HEK293 (cell line): ENCODE data around the gene PRKCZ.

ENCODE experiments used
- EGR2 ChIP-seq: fragments of 450-650 bp; formaldehyde crosslinking; IDR thresholded peaks from 2 replicates; pipeline ENCODE4 v1.5.1; 2016; ENCODE audit warnings: low read depth, missing biosample characterization, missing genetic modification characterization
- GLI2 ChIP-seq: fragments of 450-650 bp; formaldehyde crosslinking; IDR thresholded peaks from 2 replicates; pipeline ENCODE4; 2017; ENCODE audit warnings: missing biosample characterization, missing genetic modification characterization, low read depth, borderline replicate concordance
- KLF9 ChIP-seq: fragments of 450-650 bp; formaldehyde crosslinking; IDR thresholded peaks from 2 replicates; pipeline ENCODE4 v1.5.1; 2016; ENCODE audit warnings: missing biosample characterization, missing genetic modification characterization, low read depth
- MZF1 ChIP-seq: fragments of 450-650 bp; formaldehyde crosslinking; IDR thresholded peaks from 2 replicates; pipeline ENCODE4 v1.5.1; 2017; ENCODE audit warnings: missing biosample characterization, missing genetic modification characterization, borderline replicate concordance
- OSR2 ChIP-seq: fragments of 450-650 bp; formaldehyde crosslinking; IDR thresholded peaks from 2 replicates; pipeline ENCODE4 v1.5.1; 2016; ENCODE audit warnings: missing biosample characterization, missing genetic modification characterization
- YY1 ChIP-seq: fragments of 450-650 bp; formaldehyde crosslinking; IDR thresholded peaks from 2 replicates; pipeline ENCODE4 v1.5.1; 2018; ENCODE audit warnings: missing biosample characterization, missing genetic modification characterization
- ZBTB17 ChIP-seq: fragments of 450-650 bp; formaldehyde crosslinking; IDR thresholded peaks from 2 replicates; pipeline ENCODE4 v1.5.1; 2016; ENCODE audit warnings: missing biosample characterization, missing genetic modification characterization
- ZBTB44 ChIP-seq: fragments of 450-650 bp; IDR thresholded peaks from 2 replicates; pipeline ENCODE4 v1.5.1; 2018; ENCODE audit warnings: missing biosample characterization, mild to moderate bottlenecking, missing genetic modification characterization
- ZBTB8A ChIP-seq: fragments of 450-650 bp; formaldehyde crosslinking; IDR thresholded peaks from 2 replicates; pipeline ENCODE4 v1.5.1; 2016; ENCODE audit warnings: missing biosample characterization, missing genetic modification characterization
- ZFP37 ChIP-seq: fragments of 450-650 bp; formaldehyde crosslinking; IDR thresholded peaks from 2 replicates; pipeline ENCODE4 v1.5.1; 2016; ENCODE audit warnings: missing biosample characterization, missing genetic modification characterization
- ZIC2 ChIP-seq: fragments of 450-650 bp; formaldehyde crosslinking; IDR thresholded peaks from 2 replicates; pipeline ENCODE4 v1.5.1; 2016; ENCODE audit warnings: missing biosample characterization, missing genetic modification characterization
- ZNF169 ChIP-seq: fragments of 450-650 bp; formaldehyde crosslinking; IDR thresholded peaks from 2 replicates; pipeline ENCODE4 v1.5.1; 2016; ENCODE audit warnings: missing biosample characterization, missing genetic modification characterization
- ZNF174 ChIP-seq: fragments of 450-650 bp; formaldehyde crosslinking; IDR thresholded peaks from 2 replicates; pipeline ENCODE4 v1.5.0; 2017; ENCODE audit warnings: missing biosample characterization, mild to moderate bottlenecking, missing genetic modification characterization
- ZNF19 ChIP-seq: fragments of 450-650 bp; formaldehyde crosslinking; IDR thresholded peaks from 2 replicates; pipeline ENCODE4; 2016; ENCODE audit warnings: missing biosample characterization, missing genetic modification characterization, low read depth
- ZNF24 ChIP-seq: fragments of 450-650 bp; formaldehyde crosslinking; IDR thresholded peaks from 2 replicates; pipeline ENCODE4 v1.5.1; 2016; ENCODE audit warnings: missing biosample characterization, missing genetic modification characterization
- ZNF266 ChIP-seq: fragments of 450-650 bp; formaldehyde crosslinking; IDR thresholded peaks from 2 replicates; pipeline ENCODE4 v1.5.1; 2016; ENCODE audit warnings: missing biosample characterization, missing genetic modification characterization, low read depth
- ZNF311 ChIP-seq: fragments of 450-650 bp; formaldehyde crosslinking; IDR thresholded peaks from 2 replicates; pipeline ENCODE4 v1.5.1; 2017; ENCODE audit warnings: missing biosample characterization, missing genetic modification characterization, borderline replicate concordance
- ZNF354C ChIP-seq: fragments of 450-650 bp; formaldehyde crosslinking; IDR thresholded peaks from 2 replicates; pipeline ENCODE4 v1.5.1; 2016; ENCODE audit warnings: missing biosample characterization, missing genetic modification characterization, low read depth, borderline replicate concordance
- ZNF362 ChIP-seq: fragments of 450-650 bp; formaldehyde crosslinking; IDR thresholded peaks from 2 replicates; pipeline ENCODE4 v1.5.1; 2016; ENCODE audit warnings: missing biosample characterization, missing genetic modification characterization
- ZNF510 ChIP-seq: fragments of 450-650 bp; formaldehyde crosslinking; IDR thresholded peaks from 2 replicates; pipeline ENCODE4 v1.5.1; 2018; ENCODE audit warnings: mild to moderate bottlenecking, missing genetic modification characterization, missing biosample characterization; ENCODE audit not compliant: insufficient replicate concordance
- ZNF513 ChIP-seq: fragments of 450-650 bp; IDR thresholded peaks from 2 replicates; pipeline ENCODE4 v1.5.1; 2018; ENCODE audit warnings: missing biosample characterization, missing genetic modification characterization
- ZNF585B ChIP-seq: fragments of 450-650 bp; formaldehyde crosslinking; IDR thresholded peaks from 2 replicates; pipeline ENCODE4 v1.5.1; 2016; ENCODE audit warnings: missing biosample characterization, missing genetic modification characterization
- ZNF707 ChIP-seq: fragments of 450-650 bp; formaldehyde crosslinking; IDR thresholded peaks from 2 replicates; pipeline ENCODE4 v1.5.1; 2016; ENCODE audit warnings: missing biosample characterization, missing genetic modification characterization
- ZSCAN4 ChIP-seq: fragments of 450-650 bp; formaldehyde crosslinking; IDR thresholded peaks from 2 replicates; pipeline ENCODE4 v1.5.1; 2017; ENCODE audit warnings: missing biosample characterization, missing genetic modification characterization
- TF ChIP-seq, protein P1 (sequence below): fragments of 450-650 bp; formaldehyde crosslinking; IDR thresholded peaks from 2 replicates; pipeline ENCODE4 v1.5.1; 2016; ENCODE audit warnings: missing biosample characterization, missing genetic modification characterization
- TF ChIP-seq, protein P2 (sequence below): fragments of 450-650 bp; formaldehyde crosslinking; IDR thresholded peaks from 2 replicates; pipeline ENCODE4 v1.5.1; 2016; ENCODE audit warnings: missing biosample characterization, missing genetic modification characterization
- TF ChIP-seq, protein P3 (sequence below): fragments of 450-650 bp; formaldehyde crosslinking; IDR thresholded peaks from 2 replicates; pipeline ENCODE4 v1.5.1; 2016; ENCODE audit warnings: missing biosample characterization, missing genetic modification characterization

Gene PRKCZ

GRCh38 chr1:2232255-2232915, 182.2 kb downstream of the PRKCZ start (continued):
- TF ChIP-seq, protein P1, sequence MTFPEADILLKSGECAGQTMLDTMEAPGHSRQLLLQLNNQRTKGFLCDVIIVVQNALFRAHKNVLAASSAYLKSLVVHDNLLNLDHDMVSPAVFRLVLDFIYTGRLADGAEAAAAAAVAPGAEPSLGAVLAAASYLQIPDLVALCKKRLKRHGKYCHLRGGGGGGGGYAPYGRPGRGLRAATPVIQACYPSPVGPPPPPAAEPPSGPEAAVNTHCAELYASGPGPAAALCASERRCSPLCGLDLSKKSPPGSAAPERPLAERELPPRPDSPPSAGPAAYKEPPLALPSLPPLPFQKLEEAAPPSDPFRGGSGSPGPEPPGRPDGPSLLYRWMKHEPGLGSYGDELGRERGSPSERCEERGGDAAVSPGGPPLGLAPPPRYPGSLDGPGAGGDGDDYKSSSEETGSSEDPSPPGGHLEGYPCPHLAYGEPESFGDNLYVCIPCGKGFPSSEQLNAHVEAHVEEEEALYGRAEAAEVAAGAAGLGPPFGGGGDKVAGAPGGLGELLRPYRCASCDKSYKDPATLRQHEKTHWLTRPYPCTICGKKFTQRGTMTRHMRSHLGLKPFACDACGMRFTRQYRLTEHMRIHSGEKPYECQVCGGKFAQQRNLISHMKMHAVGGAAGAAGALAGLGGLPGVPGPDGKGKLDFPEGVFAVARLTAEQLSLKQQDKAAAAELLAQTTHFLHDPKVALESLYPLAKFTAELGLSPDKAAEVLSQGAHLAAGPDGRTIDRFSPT (tag by site-specific recombination), result no peak
- TF ChIP-seq ZNF266 (tag by site-specific recombination) (no peak), ZBTB8A (tag by site-specific recombination) (0 out of 2 replicates have a peak, but pooled peaks have one; percentile 3), ZNF510 (tag by site-specific recombination) (no peak), ZNF585B (tag by site-specific recombination) (no peak), ZSCAN4 (tag by site-specific recombination) (no peak), YY1 (tag by site-specific recombination) (no peak), ZNF362 (tag by site-specific recombination) (no peak), MZF1 (tag by site-specific recombination) (no peak), ZNF354C (no peak), ZBTB17 (tag by site-specific recombination) (no peak), ZFP37 (tag by site-specific recombination) (no peak), ZNF169 (tag by site-specific recombination) (no peak), ZNF707 (tag by site-specific recombination) (no peak), EGR2 (tag by site-specific recombination) (peak; percentile 74), OSR2 (tag by site-specific recombination) (peak; percentile 6; the same call in 1 of the 2 replicates), ZNF513 (no peak), GLI2 (tag by site-specific recombination) (no peak), ZNF174 (tag by site-specific recombination) (no peak), ZNF19 (tag by site-specific recombination) (no peak), ZNF24 (tag by site-specific recombination) (no peak), KLF9 (tag by site-specific recombination) (no peak), ZBTB44 (tag by site-specific recombination) (no peak), ZIC2 (tag by site-specific recombination) (no peak), ZNF311 (tag by site-specific recombination) (no peak)
- TF ChIP-seq, protein P2, sequence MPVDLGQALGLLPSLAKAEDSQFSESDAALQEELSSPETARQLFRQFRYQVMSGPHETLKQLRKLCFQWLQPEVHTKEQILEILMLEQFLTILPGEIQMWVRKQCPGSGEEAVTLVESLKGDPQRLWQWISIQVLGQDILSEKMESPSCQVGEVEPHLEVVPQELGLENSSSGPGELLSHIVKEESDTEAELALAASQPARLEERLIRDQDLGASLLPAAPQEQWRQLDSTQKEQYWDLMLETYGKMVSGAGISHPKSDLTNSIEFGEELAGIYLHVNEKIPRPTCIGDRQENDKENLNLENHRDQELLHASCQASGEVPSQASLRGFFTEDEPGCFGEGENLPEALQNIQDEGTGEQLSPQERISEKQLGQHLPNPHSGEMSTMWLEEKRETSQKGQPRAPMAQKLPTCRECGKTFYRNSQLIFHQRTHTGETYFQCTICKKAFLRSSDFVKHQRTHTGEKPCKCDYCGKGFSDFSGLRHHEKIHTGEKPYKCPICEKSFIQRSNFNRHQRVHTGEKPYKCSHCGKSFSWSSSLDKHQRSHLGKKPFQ (tag by site-specific recombination), result no peak
- TF ChIP-seq, protein P3, sequence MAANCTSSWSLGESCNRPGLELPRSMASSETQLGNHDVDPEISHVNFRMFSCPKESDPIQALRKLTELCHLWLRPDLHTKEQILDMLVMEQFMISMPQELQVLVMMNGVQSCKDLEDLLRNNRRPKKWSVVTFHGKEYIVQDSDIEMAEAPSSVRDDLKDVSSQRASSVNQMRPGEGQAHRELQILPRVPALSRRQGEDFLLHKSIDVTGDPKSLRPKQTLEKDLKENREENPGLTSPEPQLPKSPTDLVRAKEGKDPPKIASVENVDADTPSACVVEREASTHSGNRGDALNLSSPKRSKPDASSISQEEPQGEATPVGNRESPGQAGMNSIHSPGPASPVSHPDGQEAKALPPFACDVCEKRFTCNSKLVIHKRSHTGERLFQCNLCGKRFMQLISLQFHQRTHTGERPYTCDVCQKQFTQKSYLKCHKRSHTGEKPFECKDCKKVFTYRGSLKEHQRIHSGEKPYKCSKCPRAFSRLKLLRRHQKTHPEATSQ, result no peak
